Esophagus squamous epithelium (tissue), 4 donors: ENCODE results near the gene RNASE13.

ENCODE experiments used
- CTCF ChIP-seq, 6 experiments: fragments of 450-650 bp in 4 of 6; fragments of 200-600 bp in 2 of 6; sonication (generic) in 2 of 6; IDR thresholded peaks; one replicate each; pipeline ENCODE4 v1.5.1; 2016 to 2019; ENCODE audit warnings: antibody characterized with exemption in 6 of 6, mild to moderate bottlenecking in 4 of 6, moderate library complexity in 4 of 6
- POLR2A ChIP-seq, 4 donors: fragments of 450-650 bp; IDR thresholded peaks; one replicate each; pipeline ENCODE4 v1.6.1; 2017; ENCODE audit warnings: antibody characterized with exemption in 4 of 4, mild to moderate bottlenecking in 4 of 4, moderate library complexity in 3 of 4

- TF ChIP-seq CTCF (IDR thresholded peaks at IDR 0.05) (no peak), POLR2A (IDR thresholded peaks at IDR 0.05) (no peak)
Measured at GRCh38 chr14:20988717-20989470, 45.7 kb downstream of the RNASE13 start.
